Keratinocyte (primary cell): ENCODE measurements around the gene SECTM1.

Experiments
- CTCF ChIP-seq, 3 experiments: IDR thresholded peaks in 1 of 3; conservative IDR thresholded peaks in 1 of 3; optimal IDR thresholded peaks in 1 of 3; 2 replicates in 2 of 3; 3 replicates in 1 of 3; pipeline versions ENCODE3 to v1.5.1; 2011; ENCODE audit warnings: low read length in 3 of 3, mild to moderate bottlenecking in 3 of 3, moderate library complexity in 2 of 3, control low read depth in 1 of 3, inconsistent platforms in 1 of 3; ENCODE audit not compliant: insufficient read depth in 2 of 3; ENCODE audit errors: extremely low read depth in 1 of 3
- EZH2 ChIP-seq: IDR thresholded peaks from one replicate; pipeline ENCODE4 v1.6.1; 2012; ENCODE audit warnings: inconsistent platforms, mild to moderate bottlenecking, low read length, moderate library complexity

- TF ChIP-seq CTCF (optimal IDR thresholded peaks at IDR 0.05 in 1 of 3, IDR thresholded peaks at IDR 0.05 in 1 of 3, conservative IDR thresholded peaks at IDR 0.05 in 1 of 3; ENCODE audit: extremely low read depth in 1 of 3, insufficient read depth in 2 of 3, low read length in 3 of 3) (no peak), EZH2 (no peak)
These were observed 8.0 kb downstream of the SECTM1 start for GRCh38 chr17:82325286-82326180.
